ENCODE measurements around the gene CELF5. TPM values are rescaled to one million over a fixed set of nuclear protein-coding genes. Genes with fewer than 3 reads are reported as not detected.

CELF5 gene
- total RNA-seq, 3 donors from 2014 or later (not counting 1 experiment from before 2014, with no cell fraction given): 0.41 to 0.83 TPM; not detected in 1

DNA sequence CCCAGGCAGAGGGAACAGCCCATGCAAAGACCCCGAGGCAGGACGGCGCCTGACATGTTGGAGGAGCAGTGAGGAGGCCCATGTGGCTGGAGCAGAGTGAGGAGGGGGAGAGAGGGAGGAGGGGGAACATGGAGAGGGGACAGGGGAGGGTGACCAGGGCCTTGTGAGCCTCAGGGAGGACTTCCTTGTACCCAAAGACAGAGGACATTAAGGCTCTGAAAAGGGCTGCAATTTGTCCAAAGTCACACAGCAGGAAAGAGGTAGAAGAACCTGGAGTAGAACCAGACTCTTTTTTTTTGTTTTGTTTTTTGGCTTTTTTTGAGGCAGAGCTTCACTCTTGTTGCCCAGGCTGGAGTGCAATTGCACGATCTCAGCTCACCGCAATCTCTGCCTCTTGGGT, 67.2 kb downstream of the CELF5 start:
- H3K9me3 Mint-ChIP-seq: no peaks in the 10 kb centered on the region
- TF ChIP-seq, protein P1, sequence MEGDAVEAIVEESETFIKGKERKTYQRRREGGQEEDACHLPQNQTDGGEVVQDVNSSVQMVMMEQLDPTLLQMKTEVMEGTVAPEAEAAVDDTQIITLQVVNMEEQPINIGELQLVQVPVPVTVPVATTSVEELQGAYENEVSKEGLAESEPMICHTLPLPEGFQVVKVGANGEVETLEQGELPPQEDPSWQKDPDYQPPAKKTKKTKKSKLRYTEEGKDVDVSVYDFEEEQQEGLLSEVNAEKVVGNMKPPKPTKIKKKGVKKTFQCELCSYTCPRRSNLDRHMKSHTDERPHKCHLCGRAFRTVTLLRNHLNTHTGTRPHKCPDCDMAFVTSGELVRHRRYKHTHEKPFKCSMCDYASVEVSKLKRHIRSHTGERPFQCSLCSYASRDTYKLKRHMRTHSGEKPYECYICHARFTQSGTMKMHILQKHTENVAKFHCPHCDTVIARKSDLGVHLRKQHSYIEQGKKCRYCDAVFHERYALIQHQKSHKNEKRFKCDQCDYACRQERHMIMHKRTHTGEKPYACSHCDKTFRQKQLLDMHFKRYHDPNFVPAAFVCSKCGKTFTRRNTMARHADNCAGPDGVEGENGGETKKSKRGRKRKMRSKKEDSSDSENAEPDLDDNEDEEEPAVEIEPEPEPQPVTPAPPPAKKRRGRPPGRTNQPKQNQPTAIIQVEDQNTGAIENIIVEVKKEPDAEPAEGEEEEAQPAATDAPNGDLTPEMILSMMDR (IDR thresholded peaks at IDR 0.05): no peak
- no peaks in the 10 kb centered on the region for H3K9me3 ChIP-seq (ENCODE audit: control insufficient read depth, insufficient read depth, low read length)
- no peaks in the 10 kb centered on the region for H3K36me3 ChIP-seq (ENCODE audit: control insufficient read depth, insufficient read depth, low read length)
- H3K27me3 Mint-ChIP-seq (ENCODE audit: low read depth in 2 of 2): peaks cover 0 to 7% of the 10 kb centered on the region in 2 donors
- no peaks in the 10 kb centered on the region for H3K36me3 Mint-ChIP-seq
- no peak overlapping the region for H3K4me3 ChIP-seq (ENCODE audit: low read length)
- no peak overlapping the region for H3K27ac Mint-ChIP-seq
- ATAC-seq (no peak), DNase-seq (no peak)
- H3K4me3 Mint-ChIP-seq: no peak overlapping the region
- H3K27ac ChIP-seq (ENCODE audit: low read length): no peak overlapping the region
- 76% methylated on average over 5 of the region's 5 CpGs for WGBS (ENCODE audit: insufficient coverage)
- no peaks in the 10 kb centered on the region for H3K4me1 ChIP-seq (ENCODE audit: control insufficient read depth, insufficient read depth, low read length)
- H3K4me1 Mint-ChIP-seq: no peaks in the 10 kb centered on the region
- H3K27me3 ChIP-seq (ENCODE audit: control insufficient read depth, insufficient read depth, low read length): no peaks in the 10 kb centered on the region
- intact Hi-C loops (cut with micrococcal nuclease): no loop called here

DNA sequence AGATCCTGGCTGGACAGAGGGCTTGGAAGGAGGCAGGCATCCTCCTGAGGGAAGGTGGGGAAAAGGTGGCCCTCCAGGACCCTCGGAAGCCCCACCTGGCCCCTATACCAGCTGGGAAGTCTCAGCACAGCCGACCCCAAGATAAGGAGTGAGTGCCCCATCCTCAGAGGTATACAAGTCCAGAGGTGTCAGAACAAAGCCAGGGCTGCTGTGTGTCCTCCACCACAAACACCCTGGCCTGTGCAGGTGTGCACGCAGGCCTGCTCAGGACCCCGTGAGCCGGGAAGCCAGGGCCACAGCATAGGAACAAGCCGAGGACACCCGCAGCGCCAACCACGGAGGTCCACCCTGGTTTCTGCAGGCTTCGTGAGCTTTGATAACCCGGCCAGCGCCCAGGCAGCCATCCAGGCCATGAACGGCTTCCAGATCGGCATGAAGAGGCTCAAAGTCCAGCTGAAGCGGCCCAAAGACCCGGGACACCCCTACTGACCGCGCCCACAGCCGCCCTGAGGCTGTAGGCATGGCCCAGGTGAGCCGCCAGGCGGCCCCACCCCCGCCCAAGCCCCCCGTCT, 68.6 kb downstream of the CELF5 start:
- 85% methylated on average over 21 of the region's 23 CpGs for WGBS (ENCODE audit: insufficient coverage)
- Mint-ChIP-seq H3K27ac (no peak overlapping the region), H3K4me3 (no peak overlapping the region), H3K27me3 (ENCODE audit: low read depth in 2 of 2) (peaks cover 0 to 2% of the 10 kb centered on the region in 2 donors), H3K4me1 (no peaks in the 10 kb centered on the region), H3K9me3 (no peaks in the 10 kb centered on the region), H3K36me3 (no peaks in the 10 kb centered on the region)
- TF ChIP-seq, protein P1 (IDR thresholded peaks at IDR 0.05): no peak
- Histone ChIP-seq H3K27ac (ENCODE audit: low read length) (no peak overlapping the region), H3K4me3 (ENCODE audit: low read length) (no peak overlapping the region), H3K27me3 (ENCODE audit: control insufficient read depth, insufficient read depth, low read length) (no peaks in the 10 kb centered on the region), H3K4me1 (ENCODE audit: control insufficient read depth, insufficient read depth, low read length) (no peaks in the 10 kb centered on the region), H3K36me3 (ENCODE audit: control insufficient read depth, insufficient read depth, low read length) (no peaks in the 10 kb centered on the region), H3K9me3 (ENCODE audit: control insufficient read depth, insufficient read depth, low read length) (no peaks in the 10 kb centered on the region)
- intact Hi-C loops (cut with micrococcal nuclease): no loop called here
- ATAC-seq: no peak
- no peak for DNase-seq

DNA sequence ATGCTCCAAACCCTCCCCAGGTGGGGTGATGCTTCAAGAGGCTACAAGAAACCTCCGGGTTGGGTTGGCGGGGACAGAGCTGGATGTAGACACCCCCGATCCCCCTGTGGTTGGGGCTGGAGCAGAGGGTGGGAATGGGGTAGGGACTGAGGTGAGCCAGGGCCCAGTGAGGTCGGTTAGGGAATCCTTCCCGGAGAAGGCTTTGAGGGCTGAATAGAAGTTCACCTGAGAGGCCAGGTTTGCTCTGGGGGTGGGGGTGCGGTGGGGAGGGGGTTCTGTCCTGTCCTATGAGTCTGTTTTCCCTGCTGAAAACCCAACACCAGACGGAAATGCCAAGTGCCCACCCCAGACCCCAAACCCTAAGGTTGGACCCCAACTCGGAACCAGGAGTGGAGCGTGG, 69.1 kb downstream of the CELF5 start:
- no peak overlapping the region for H3K4me3 ChIP-seq (ENCODE audit: low read length)
- TF ChIP-seq, protein P1 (IDR thresholded peaks at IDR 0.05): no peak
- no peaks in the 10 kb centered on the region for H3K9me3 ChIP-seq (ENCODE audit: control insufficient read depth, insufficient read depth, low read length)
- ATAC-seq (no peak), DNase-seq (no peak)
- WGBS (ENCODE audit: insufficient coverage): 81% methylated on average over 8 of the region's 9 CpGs
- no peaks in the 10 kb centered on the region for H3K36me3 Mint-ChIP-seq
- H3K9me3 Mint-ChIP-seq: no peaks in the 10 kb centered on the region
- intact Hi-C loops (cut with micrococcal nuclease): no loop called here
- no peaks in the 10 kb centered on the region for H3K36me3 ChIP-seq (ENCODE audit: control insufficient read depth, insufficient read depth, low read length)
- no peak overlapping the region for H3K4me3 Mint-ChIP-seq
- no peaks in the 10 kb centered on the region for H3K27me3 ChIP-seq (ENCODE audit: control insufficient read depth, insufficient read depth, low read length)
- no peaks in the 10 kb centered on the region for H3K4me1 Mint-ChIP-seq
- peaks cover 0 to 2% of the 10 kb centered on the region in 2 donors for H3K27me3 Mint-ChIP-seq (ENCODE audit: low read depth in 2 of 2)
- no peak overlapping the region for H3K27ac ChIP-seq (ENCODE audit: low read length)
- no peak overlapping the region for H3K27ac Mint-ChIP-seq
- H3K4me1 ChIP-seq (ENCODE audit: control insufficient read depth, insufficient read depth, low read length): no peaks in the 10 kb centered on the region
